ENCODE results near the gene GABARAPL1.

DNA sequence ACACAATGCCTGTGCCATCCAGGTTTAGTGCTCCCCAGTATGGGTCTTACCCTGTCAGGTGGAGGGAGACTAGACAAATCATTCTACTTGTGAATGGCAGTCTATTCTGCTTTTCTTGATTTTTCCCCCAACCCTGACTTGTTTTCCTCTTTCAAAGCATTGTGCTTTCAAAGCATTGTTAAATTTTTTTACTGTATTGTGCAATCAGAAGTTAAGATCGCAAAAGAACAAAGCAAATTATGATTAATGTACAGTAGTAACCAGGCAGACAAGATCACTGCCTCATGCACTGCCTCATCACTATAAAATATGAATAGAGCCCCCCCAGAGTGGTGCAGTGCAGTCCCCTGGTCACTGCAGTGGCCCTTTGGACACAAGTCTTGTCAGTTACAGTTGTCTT is 14.1 kb downstream of the GABARAPL1 start:
- no peak for TF ChIP-seq EP300 (IDR thresholded peaks at IDR 0.05)
- TF ChIP-seq, protein P1, sequence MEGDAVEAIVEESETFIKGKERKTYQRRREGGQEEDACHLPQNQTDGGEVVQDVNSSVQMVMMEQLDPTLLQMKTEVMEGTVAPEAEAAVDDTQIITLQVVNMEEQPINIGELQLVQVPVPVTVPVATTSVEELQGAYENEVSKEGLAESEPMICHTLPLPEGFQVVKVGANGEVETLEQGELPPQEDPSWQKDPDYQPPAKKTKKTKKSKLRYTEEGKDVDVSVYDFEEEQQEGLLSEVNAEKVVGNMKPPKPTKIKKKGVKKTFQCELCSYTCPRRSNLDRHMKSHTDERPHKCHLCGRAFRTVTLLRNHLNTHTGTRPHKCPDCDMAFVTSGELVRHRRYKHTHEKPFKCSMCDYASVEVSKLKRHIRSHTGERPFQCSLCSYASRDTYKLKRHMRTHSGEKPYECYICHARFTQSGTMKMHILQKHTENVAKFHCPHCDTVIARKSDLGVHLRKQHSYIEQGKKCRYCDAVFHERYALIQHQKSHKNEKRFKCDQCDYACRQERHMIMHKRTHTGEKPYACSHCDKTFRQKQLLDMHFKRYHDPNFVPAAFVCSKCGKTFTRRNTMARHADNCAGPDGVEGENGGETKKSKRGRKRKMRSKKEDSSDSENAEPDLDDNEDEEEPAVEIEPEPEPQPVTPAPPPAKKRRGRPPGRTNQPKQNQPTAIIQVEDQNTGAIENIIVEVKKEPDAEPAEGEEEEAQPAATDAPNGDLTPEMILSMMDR (IDR thresholded peaks at IDR 0.05) = no peak

Data from stomach (tissue), 4 donors.